ENCODE results near the gene OTOA.

DNA sequence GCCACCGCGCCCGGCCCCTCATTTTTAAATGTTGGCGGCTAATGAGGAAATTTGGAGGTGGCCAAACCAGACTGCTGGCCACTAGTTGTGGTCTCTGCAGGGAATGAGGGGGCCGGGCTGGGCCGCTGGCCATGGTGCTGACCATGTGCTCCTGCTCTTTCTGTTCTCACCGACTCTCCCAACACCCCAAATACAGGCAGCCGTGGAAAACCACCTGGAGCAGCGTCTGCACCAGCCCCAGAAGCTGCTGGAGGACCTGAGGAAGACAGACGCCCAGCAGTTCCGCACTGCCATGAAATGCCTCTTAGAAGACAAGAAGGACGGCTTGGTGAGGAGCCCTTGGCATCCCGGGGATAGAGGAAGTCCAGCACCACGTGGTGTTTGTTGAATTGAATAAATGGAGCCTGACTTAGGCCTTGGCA lies 21.3 kb downstream of the OTOA start:
- no peak for TF ChIP-seq CTCF (IDR thresholded peaks at IDR 0.05)
- no peak for TF ChIP-seq EZH2 (IDR thresholded peaks at IDR 0.05)
- TF ChIP-seq EZH2phosphoT487 (IDR thresholded peaks at IDR 0.05) = no peak
